Activated CD8-positive, alpha-beta memory T cell treated with anti-CD3 and anti-CD28 coated beads, Interleukin-2, amount 50 U/mL, for 24 hours (primary cell): ENCODE results near the gene DPYD.

Experiments used
- DNase-seq: peaks from one replicate; pipeline ENCODE4 v3.0.0-alpha.2; 2020; ENCODE audit errors: extremely low read depth

DPYD gene

DNA sequence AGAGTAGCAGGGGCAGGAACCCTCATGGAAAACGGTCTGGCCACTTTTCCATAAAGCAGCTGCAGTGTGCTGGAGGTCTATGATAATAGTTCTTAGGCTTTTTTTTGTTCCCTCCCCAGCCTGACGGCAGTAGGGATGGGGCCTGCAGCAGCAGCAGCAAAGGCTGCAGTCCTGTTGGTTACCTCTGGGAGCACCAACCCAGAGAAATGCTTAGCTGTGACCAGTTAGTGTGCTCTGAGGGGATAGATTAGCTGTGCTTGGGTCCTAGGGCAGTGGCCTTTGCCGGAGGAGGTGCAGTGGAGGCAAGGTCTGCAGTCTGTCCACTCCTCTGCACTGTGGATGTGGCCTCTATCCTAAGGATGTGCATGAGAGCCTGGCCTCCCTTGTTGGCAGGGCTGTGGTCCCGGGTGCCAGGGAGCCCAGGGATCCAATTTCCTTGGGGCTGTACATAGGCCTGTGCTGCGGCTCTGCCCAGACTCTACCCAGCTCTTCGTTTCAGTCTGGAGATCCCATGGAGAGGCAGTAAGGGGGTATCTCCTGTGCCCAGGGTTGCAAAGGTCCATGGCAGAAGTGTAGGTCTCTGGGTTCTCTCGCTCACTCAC, 876.6 kb downstream of the DPYD start:
- DNase-seq = no peak

DNA sequence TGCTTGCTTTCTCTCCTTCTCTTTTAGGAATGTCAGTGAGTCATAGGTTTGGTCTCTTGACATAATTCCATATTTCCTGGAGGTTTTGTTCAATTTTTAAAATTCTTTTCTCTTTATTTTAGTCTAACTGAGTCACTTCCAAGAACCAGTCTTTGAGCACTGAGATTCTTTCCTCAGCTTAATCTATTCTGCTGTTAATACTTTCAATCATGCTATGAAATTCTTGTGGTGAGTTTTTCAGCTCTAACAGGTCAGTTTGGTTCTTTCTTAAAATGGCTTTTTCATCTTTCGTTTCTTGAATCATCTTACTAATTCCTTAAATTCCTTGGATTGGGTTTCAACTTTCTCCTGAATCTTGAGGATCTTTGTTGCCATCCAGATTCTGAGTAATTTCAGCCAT, 878.3 kb downstream of the DPYD start:
- no peak for DNase-seq

DNA sequence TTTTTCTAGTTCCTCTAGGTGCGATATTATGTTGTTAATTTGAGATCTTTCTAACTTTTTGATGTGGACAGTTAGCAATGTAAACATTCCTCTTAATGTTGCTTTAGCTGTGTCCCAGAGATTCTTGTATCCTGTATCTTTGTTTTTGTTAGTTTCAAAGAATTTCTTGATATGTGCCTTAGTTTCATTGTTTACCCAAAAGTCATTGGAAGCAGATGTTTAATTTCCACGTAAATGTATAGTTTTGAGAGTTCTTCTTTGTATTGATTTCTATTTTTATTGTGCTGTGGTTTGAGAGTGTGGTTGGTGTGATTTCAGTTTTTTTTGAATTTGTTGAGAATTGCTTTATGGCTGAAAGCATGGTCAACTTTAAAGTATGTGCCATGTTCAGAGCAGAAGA, 879.8 kb downstream of the DPYD start:
- no peak for DNase-seq

DNA sequence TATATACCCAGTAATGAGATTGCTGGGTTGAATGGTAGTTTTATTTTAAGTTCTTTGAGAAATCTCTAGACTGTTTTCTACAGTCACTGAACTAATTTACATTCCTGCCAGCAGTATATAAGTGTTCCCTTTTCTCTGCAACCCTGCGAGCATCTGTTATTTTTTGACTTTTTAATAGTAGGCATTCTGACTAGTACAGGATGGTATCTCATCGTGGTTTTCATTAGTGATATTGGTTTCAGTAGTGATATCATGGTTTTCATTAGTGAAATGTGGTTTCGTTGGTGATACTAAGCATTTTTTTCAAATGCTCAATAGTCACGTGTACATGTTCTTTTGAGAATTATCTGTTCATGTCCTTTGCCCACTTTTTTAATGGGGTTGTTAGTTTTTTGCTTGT, 882.4 kb downstream of the DPYD start:
- no peak for DNase-seq

DNA sequence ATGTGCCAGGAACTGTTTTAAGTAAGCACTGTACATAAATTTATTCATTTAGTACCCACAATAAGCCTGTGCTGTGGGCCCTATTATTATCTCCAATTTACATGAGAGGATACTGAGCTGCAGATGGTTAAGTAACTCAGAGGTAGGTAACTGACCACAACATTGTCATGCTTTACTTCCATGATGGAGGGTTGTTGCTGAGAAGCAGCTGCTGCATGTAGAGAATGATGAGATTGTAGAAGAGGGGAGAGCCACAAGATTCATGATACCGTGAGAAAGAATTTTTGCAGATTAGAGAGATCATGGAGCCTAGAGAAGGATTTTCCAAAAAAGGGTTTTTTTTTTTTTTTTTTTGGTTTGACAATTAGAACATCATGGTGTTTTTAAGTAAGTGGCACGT, 886.2 kb downstream of the DPYD start:
- DNase-seq = no peak

DNA sequence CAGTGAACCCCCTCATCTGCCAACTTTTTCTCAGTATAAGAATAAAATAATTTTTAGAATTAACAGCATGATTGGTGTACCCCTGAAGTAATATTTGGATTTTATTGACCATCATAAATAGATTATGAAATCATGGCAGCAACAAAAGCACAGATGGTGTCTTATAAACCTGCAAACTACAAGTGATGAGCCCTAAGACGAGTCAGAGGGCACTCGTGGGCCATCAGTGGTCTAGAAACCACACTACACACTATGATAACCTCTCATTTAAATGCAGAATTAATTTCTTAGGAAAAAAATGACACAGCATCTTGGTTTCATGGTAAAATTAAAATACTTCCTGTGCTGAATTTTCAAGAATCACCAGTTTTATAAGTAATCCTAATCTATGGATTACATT, 886.9 kb downstream of the DPYD start:
- DNase-seq = no peak
